ENCODE results near the gene VSNL1. TPM values are rescaled to one million over a fixed set of nuclear protein-coding genes. Genes with fewer than 3 reads are reported as not detected.

The VSNL1 gene
- total RNA-seq, 1 experiment from 2014 or later: not detected

DNA sequence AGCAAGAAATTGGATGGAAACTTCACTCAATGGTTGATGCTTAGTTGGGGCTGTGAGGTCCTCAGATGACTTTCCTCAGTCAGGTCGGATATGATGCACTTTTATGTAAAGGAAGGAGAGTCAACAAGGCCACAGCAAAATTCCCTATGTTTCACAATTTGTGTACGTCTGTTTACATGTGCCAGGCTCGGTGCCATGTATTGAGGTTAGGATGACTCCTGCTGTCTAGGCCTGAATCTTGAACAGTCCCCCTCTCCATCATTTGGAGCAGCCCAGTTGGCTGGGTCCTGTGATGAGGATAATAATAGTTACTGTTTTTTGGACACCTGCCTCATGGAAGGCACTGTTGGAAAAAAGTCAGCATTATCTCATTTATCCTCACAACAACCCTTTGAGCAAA is 43.1 kb downstream of the VSNL1 start:
- Histone ChIP-seq H3K36me3 (no peaks in the 10 kb centered on the region), H3K4me1 (no peaks in the 10 kb centered on the region), H3K4me3 (no peak overlapping the region), H3K9me3 (replicated peaks) (no peaks in the 10 kb centered on the region), H3K27ac (no peak overlapping the region), H3K27me3 (peaks cover 5% of the 10 kb centered on the region; the same call in 1 of the 2 replicates)
- DNase-seq: no peak

DNA sequence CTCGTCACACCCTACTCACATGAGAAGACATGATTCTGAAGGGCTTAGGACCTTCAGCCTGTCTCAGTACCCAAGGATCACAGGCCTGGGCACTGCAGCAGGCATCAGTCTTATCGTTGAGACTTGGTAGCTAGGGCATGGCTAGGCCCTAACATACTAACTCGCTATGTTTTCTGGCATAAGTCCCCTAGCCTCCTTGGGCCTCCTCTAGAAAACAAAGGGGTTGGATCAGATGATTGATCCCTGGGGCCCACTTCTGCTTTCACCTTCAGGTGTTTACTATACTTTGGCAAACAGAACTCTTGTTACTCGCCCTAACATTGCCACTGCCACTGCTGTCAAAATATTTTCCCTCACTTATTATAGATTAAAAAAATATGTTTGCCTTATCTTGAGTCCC is 44.2 kb downstream of the VSNL1 start:
- no peak for DNase-seq
- Histone ChIP-seq H3K4me1 (no peaks in the 10 kb centered on the region), H3K9me3 (replicated peaks) (no peaks in the 10 kb centered on the region), H3K36me3 (no peaks in the 10 kb centered on the region), H3K27me3 (peaks cover 5% of the 10 kb centered on the region; the same call in 1 of the 2 replicates), H3K4me3 (no peak overlapping the region), H3K27ac (no peak overlapping the region)

DNA sequence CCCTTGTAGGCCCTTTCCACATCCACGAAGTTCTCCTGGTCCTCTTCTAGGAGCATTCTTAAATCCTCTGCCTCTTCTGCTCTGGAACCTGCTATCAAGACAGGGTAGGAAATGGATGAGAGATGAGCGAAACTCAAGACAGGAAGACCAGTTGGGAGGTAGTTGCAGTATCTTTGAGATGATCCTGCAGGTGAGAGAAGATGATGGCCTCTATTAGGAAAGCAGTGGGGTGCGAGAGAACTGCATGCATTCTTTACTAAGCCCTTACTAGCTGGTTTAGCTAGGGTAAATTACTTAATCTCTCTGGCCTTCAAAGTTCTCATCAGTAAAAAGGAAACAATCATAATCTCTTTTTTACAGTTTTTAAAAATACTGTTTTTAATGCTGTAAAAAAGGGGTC is 47.0 kb downstream of the VSNL1 start:
- no peak overlapping the region for H3K4me3 ChIP-seq
- no peak overlapping the region for H3K27ac ChIP-seq
- no peaks in the 10 kb centered on the region for H3K9me3 ChIP-seq (replicated peaks)
- no peaks in the 10 kb centered on the region for H3K36me3 ChIP-seq
- no peak for DNase-seq
- H3K27me3 ChIP-seq: no peaks in the 10 kb centered on the region
- no peaks in the 10 kb centered on the region for H3K4me1 ChIP-seq

DNA sequence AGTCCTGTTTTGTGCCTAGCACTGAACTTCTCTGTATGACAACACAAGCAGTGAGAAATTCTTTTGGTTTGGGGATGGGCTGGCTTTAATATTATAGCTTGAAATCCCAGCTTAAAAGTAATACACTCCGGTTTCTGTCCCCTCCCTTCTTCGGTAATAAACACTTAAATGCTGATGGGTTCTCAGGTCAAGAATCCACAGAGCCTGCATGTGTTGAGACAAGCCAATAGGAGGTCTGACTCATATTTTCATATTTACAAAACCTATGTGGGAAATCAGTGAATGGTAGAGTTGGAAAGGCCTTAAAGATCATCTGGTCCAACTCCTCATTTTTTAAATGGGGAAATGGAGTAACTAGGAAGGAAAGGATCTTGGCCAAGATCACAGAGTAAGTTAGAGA is 47.5 kb downstream of the VSNL1 start:
- H3K27me3 ChIP-seq: no peaks in the 10 kb centered on the region
- H3K4me3 ChIP-seq: no peak overlapping the region
- H3K9me3 ChIP-seq (replicated peaks): no peaks in the 10 kb centered on the region
- DNase-seq: no peak
- H3K36me3 ChIP-seq: no peaks in the 10 kb centered on the region
- no peaks in the 10 kb centered on the region for H3K4me1 ChIP-seq
- H3K27ac ChIP-seq: no peak overlapping the region

DNA sequence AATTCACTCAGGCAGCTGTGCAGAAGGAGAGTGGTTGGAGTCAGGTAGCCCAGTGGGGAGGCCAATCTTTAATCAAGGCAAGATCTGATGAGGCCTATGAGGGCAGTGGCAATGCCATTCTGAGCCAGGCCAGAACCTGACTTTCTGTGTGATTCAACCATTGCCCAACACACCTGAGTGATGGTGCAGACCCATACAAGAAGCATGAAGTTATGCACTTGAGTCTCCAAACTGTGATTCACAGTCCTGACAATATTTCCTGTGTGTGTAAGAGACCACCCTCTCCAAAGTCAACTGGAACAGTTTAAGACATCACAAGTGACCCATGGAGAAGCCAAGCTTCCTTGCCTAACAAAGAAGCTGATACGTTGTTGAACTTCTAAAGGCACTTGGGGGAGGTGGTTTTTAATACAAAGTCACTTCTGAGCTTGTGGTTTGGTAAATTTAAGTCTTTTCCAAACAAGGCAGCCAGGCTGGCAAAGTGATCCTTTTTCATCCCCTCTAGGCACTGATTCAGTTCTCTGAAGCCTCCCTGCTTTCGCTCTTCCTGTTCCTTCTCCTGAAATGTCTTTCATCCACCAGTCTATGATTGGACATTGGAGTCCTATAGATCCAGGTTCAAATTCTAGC is 49.0 kb downstream of the VSNL1 start:
- H3K27me3 ChIP-seq: no peaks in the 10 kb centered on the region
- DNase-seq: no peak
- no peaks in the 10 kb centered on the region for H3K9me3 ChIP-seq (replicated peaks)
- no peak overlapping the region for H3K27ac ChIP-seq
- H3K36me3 ChIP-seq: no peaks in the 10 kb centered on the region
- no peak overlapping the region for H3K4me3 ChIP-seq
- no peaks in the 10 kb centered on the region for H3K4me1 ChIP-seq

DNA sequence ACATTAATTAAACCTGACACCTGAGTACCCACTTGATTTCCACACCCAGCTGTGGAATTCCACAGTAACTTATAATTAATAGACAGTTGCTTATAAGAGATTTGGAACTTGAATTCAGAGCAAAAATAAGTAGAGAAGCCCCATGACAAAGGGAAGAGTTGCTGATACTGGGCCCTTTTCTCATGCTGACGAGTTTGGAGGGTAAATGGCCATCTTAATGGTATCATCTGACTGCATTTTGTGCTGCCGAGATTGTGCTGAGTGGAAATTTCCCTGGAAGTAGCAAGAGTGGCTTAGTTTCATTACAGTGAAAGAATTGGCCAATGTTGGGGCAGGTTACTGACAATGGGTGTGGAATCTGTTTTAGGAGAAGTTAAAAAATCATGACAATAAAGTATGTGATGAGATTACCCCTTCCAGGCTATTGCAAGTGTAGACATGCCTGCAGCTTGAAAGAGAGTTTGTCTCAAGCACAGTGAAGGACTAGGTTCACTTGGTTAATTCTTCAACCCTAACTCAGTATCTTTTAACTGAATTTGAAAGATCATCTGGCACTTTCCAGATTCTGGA is 49.9 kb downstream of the VSNL1 start:
- Histone ChIP-seq H3K4me3 (no peak overlapping the region), H3K9me3 (replicated peaks) (no peaks in the 10 kb centered on the region), H3K27me3 (no peaks in the 10 kb centered on the region), H3K4me1 (no peaks in the 10 kb centered on the region), H3K36me3 (no peaks in the 10 kb centered on the region), H3K27ac (no peak overlapping the region)
- DNase-seq: no peak

DNA sequence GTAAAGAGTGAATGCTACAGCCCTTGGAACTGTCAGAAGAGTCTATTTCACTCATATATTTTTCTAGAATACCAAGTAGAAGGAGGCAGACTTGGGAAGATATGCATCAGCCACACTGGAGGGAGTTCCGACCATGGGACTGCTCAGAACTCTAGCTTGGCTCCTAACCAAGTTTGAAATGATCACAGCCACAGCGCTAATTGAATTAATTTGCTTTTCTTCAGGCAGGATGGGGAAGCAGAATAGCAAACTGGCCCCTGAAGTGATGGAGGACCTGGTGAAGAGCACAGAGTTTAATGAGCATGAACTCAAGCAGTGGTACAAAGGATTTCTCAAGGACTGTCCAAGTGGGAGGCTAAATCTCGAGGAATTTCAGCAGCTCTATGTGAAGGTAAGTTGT is 51.4 kb downstream of the VSNL1 start:
- Histone ChIP-seq H3K27ac (no peak overlapping the region), H3K4me1 (no peaks in the 10 kb centered on the region), H3K36me3 (no peaks in the 10 kb centered on the region), H3K9me3 (replicated peaks) (no peaks in the 10 kb centered on the region), H3K27me3 (no peaks in the 10 kb centered on the region), H3K4me3 (no peak overlapping the region)
- DNase-seq: no peak

DNA sequence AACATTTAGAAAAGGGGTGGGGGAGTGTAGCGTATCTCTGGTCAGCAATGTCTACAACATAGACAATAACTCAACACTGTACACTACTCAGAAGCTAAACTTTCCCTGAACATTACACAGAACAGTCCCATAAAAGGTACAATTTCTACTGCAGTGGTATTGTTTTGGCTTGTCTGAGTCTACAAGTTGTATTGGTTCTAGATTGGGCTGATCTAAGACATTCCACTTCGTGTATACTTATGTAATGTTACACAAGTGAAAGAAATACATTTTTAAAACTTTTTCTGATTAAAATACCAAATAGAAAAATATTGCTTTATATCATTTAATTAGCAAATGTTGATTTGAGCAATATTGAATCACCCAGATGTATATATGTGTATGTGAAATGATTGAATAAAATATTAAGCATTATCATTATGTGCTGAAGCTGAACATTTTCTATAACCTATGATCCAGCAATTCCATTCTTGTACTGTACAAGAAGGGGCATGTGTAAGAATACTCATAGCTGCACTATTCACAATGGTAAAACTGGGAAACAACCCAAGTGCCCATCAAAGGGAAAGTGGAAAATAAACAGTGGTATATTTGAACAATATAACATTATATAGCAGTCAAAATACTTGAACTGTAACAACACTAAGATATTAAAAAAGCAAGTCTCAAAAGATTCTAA is 52.4 kb downstream of the VSNL1 start:
- no peaks in the 10 kb centered on the region for H3K4me1 ChIP-seq
- no peak for DNase-seq
- H3K4me3 ChIP-seq: no peak overlapping the region
- no peaks in the 10 kb centered on the region for H3K36me3 ChIP-seq
- H3K27me3 ChIP-seq: no peaks in the 10 kb centered on the region
- H3K9me3 ChIP-seq (replicated peaks): no peaks in the 10 kb centered on the region
- no peak overlapping the region for H3K27ac ChIP-seq

DNA sequence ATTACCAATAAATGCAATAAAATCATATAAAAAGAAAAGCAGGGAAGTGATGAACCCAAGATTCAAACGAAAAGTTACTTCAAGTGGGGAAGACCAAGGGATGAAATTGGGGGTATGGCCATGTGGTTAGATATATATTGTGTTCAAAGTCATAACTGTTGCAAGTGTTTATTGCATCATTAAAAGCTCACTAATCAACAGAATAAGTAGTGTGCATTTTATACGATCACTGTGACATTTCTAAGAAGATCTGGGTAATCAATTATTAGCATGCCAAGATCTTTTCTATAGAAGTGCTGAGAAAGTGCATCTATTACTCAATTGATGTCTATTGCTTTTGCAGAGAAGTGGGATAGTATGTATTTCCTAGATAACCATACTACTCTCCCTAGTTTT is 52.9 kb downstream of the VSNL1 start:
- Histone ChIP-seq H3K9me3 (replicated peaks) (no peaks in the 10 kb centered on the region), H3K36me3 (no peaks in the 10 kb centered on the region), H3K4me1 (no peaks in the 10 kb centered on the region), H3K27ac (no peak overlapping the region), H3K27me3 (no peaks in the 10 kb centered on the region), H3K4me3 (no peak overlapping the region)
- no peak for DNase-seq

DNA sequence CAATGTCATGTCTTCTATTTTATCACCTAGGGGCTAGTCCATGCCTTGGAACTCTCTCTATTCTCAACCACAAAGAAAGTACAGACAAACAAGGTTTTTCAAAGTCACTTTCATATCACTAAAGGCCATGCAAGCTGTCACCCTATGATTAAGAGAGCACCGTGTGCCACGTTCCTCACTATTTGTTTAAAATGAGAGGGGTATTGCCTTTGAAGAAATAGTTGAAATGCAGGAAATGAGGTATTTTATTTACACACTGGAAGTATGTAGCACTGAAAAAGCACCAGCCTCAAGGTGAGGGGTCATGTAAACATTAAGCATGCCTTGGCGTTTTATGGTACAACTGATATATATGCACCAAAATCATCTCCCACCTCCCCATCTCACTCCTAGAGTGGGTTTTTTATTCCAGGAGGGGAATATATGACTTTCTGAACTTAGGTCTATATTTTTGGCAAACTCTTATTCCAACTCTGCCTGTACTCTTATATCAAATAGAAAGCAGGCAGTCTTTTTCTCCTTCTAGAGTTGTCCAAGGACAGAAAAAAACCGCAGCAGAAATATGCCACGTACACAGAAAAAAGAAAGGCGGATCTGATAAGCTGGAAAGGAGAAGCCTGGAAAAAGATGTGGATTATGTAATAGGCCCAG is 53.5 kb downstream of the VSNL1 start:
- H3K27me3 ChIP-seq: no peaks in the 10 kb centered on the region
- no peaks in the 10 kb centered on the region for H3K36me3 ChIP-seq
- H3K9me3 ChIP-seq (replicated peaks): no peaks in the 10 kb centered on the region
- H3K4me1 ChIP-seq: no peaks in the 10 kb centered on the region
- DNase-seq: no peak
- no peak overlapping the region for H3K27ac ChIP-seq
- H3K4me3 ChIP-seq: no peak overlapping the region

DNA sequence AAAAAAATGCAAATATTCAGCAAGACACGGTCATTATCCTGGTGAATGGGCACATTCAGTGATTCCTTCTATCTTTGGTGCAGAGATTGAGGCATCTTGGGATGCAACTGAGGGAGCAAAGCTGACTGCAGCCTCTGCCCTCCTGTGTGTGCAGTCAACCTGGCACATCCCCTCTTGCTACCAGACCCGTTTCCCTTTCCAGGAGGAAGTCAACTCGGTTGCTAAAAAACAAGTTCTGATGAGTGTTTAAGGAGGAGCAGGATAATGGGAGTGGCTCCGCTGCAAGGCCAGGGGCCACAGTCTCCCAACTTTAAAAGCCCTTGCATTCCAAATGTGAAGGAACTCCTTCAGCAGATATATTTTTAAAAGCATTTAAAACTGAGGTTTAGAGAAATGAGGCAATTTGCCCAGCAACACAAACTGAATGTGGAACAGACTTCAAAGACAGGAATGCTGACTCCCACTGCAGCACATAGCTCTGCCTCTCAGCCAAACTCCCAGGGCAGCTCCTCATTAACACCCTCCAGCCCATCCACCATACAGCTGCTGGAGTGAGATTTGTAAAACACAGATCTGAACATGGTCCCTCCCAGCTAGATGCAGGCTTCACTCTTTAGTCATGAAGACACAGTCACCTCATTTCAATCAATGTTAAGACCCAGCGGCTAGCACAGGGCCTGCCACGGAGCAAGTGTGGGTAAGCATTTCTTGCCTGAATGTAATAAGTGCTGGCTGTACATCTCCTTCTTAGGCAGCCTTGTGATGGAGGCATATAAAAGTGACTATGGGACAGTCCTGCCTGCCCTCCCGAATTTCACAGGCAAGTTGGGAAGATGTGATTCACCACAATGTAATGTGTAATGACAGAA is 54.3 kb downstream of the VSNL1 start:
- Histone ChIP-seq H3K9me3 (replicated peaks) (no peaks in the 10 kb centered on the region), H3K27ac (no peak overlapping the region)

DNA sequence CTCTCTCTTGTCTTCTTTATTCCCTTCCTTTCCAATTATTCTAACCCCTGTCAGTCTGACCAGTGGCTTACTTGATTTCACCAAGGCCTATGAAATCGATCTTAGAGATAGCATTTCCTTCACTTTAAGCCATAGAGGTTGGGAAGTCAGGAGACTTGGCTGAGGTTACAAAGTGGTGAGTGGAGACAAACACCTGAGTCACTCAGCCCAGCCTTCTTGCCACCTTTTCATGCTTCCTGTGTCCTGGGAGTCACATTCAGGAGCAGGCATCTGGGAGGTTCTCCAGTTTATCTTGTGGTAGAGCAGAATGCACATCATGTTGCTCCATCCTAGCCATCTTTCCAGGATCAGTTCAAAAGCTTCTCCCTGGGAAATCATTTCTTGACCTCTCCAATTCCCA is 59.1 kb downstream of the VSNL1 start:
- no peak for DNase-seq
- Histone ChIP-seq H3K4me3 (no peak overlapping the region), H3K36me3 (no peaks in the 10 kb centered on the region), H3K27me3 (no peaks in the 10 kb centered on the region), H3K4me1 (no peaks in the 10 kb centered on the region), H3K9me3 (replicated peaks) (no peaks in the 10 kb centered on the region), H3K27ac (no peak overlapping the region)

More for the DNA sequence above, 54.3 kb downstream of the VSNL1 start:
- Histone ChIP-seq H3K27me3 (no peaks in the 10 kb centered on the region), H3K36me3 (no peaks in the 10 kb centered on the region), H3K4me3 (no peak overlapping the region), H3K4me1 (no peaks in the 10 kb centered on the region)
- DNase-seq: no peak

DNA sequence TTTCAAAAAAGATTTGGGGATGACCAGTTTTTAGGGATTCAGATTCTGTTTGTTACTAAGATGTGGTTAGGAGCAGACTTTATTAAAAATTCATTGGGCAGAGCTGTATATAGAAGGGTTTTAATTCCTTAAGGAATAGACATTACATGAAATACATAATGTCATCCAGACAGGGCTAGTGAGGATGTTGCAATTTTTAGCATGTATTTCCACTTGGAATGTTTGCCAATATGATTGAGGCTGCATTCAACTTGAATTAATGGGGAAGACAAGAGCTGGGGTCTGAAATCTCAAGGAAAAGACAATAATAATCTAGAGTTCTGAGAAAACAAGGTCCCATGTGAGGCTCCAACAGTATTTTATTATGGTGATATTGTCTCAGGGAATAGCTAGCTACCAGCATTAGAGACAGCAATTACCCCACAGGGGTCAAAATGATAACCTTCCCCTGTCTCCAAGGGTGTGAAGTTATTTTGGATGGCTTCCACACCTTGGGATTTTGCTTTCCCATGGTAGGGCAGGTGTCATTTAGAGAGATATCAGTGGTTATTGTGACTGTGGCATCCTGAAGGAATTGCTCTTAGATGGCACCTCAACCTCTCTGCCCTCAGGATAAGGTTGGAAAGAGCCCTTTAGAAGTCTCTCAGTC is 60.2 kb downstream of the VSNL1 start:
- Histone ChIP-seq H3K9me3 (replicated peaks) (no peaks in the 10 kb centered on the region), H3K27me3 (no peaks in the 10 kb centered on the region), H3K27ac (no peak overlapping the region), H3K4me3 (no peak overlapping the region), H3K4me1 (no peaks in the 10 kb centered on the region), H3K36me3 (no peaks in the 10 kb centered on the region)
- no peak for DNase-seq

DNA sequence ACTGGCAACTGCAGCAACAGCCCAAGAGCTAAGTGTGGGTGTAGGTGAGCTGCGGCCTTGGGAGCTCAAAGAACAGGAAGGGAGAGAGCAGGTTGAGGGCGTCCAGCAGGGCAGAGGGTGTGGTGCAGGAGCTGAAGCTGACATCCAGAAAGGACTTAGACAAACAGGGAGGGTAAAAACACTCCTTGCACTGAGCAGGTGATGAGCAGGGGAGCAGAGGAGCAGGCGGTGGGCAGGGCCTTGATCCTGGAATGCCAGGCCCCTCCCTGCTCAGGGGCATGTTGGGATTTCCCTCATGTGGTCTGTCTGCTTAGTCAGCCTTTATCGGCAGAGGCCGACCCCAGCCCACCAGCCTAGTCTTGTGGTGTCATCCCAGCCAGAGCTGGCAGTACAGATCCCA is 63.6 kb downstream of the VSNL1 start:
- no peak overlapping the region for H3K4me3 ChIP-seq
- H3K4me1 ChIP-seq: no peaks in the 10 kb centered on the region
- no peaks in the 10 kb centered on the region for H3K27me3 ChIP-seq
- no peak for DNase-seq
- no peaks in the 10 kb centered on the region for H3K9me3 ChIP-seq (replicated peaks)
- no peak overlapping the region for H3K27ac ChIP-seq
- no peaks in the 10 kb centered on the region for H3K36me3 ChIP-seq
